Measurements from ENCODE around the gene CEP112.

CEP112 gene

DNA sequence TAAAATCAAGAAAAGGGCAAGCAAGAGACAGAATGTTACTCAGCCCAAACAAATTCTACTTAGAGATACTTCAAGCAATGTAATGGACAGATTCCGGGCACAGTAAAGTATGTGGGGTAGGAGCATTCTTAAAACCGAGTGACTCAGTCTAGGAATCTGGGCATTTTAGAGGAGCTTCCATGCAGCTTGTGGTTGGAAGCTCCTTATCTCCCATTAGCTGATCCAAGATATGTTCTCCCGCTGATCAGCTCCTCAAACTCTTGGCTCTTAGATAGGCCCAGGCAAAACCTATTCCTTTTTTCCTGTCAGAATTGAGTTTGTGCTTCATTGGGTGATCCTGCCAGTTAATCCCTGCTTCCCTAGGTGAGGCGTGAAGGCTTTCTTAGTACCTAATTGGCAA is 303.3 kb downstream of the CEP112 start:
- Histone ChIP-seq H3K36me3 (ENCODE audit: insufficient read depth, low read length) (no peaks in the 10 kb centered on the region), H3K27me3 (ENCODE audit: insufficient read depth, low read length) (no peaks in the 10 kb centered on the region), H3K9me3 (ENCODE audit: low read length) (no peaks in the 10 kb centered on the region), H3K4me3 (ENCODE audit: low read length) (no peak overlapping the region), H3K4me1 (ENCODE audit: insufficient read depth, low read length) (peaks cover 17% of the 10 kb centered on the region), H2AFZ (ENCODE audit: low read depth, low read length) (no peak overlapping the region)

DNA sequence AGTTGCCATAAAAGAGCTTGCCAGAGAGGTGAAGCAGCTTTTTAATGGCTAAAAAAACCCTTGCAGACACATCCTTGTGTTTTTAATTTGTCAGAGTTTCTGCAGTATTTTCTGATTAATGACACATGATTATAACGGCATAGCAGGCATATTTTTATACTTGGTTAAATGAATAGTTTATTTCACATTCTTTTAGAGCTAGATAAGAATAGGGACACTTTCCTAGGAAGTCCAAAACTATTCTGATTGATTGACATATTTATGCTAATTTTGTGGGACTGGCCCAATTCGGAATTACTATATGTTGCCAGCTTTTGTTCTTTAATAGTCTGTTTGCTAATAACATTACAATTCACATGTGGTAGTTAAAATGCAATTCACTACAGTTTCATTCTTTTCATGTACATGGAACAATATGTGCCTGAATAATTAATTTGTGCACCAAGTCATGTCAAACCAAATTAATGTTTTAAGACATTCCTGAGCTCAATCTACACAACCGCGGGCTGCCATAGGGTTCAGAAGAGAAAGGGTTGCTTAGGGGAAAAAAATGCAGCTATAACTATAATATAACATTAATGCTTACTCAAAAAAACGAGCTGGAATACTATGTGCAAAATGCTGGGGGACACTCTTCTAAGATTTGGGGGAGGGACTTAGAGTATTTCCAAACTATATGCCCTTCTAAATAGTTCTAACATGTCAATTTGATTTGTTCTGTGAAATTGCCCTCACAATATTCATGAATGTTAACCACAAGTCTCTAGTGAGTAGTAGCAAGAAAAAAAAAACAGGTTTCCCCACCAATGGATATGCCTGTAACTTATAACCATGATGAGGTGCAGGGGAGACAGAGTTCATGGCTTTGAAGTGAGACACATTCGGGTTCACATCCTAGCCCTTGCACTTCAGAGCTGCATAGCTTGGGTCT is 305.4 kb downstream of the CEP112 start:
- no peaks in the 10 kb centered on the region for H3K36me3 ChIP-seq (ENCODE audit: insufficient read depth, low read length)
- H3K9me3 ChIP-seq (ENCODE audit: low read length): no peaks in the 10 kb centered on the region
- H2AFZ ChIP-seq (ENCODE audit: low read depth, low read length): no peak overlapping the region
- peaks cover 13% of the 10 kb centered on the region for H3K4me1 ChIP-seq (ENCODE audit: insufficient read depth, low read length)
- no peaks in the 10 kb centered on the region for H3K27me3 ChIP-seq (ENCODE audit: insufficient read depth, low read length)
- H3K4me3 ChIP-seq (ENCODE audit: low read length): no peak overlapping the region

DNA sequence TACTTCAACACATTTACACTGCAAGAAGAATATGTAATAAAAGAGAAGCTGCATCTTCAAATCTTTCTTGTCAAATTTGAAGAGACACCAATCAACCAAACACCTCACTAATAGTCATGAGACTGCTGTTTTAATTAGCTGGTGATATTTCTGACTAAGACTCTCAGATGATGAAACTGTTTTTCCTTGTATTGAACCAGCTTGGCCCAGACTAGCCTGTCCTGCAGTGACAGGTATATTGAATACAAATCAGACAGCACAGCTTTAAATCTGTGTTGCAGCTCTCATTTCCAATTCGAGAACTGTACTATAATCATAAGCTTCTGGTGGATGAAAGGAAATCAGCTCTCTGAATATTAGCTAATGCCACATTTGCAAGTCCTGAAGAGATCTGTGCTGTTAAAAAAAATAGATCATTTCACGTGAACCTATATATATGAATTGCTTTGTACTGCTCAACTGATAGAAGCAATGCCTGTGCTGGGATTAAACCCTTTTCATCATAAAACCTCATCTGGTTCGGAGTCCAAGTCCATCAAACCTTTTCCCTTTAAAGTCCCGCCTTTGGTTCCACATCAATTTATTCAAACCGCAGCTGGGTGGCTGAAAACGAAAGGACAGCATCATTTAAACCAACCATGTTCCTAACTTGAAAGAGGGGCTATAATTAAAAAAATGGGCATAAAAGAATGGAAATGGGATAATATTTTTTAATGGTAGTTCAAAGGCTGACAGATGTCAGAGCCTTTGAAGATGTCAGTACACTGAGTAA is 306.2 kb downstream of the CEP112 start:
- no peaks in the 10 kb centered on the region for H3K36me3 ChIP-seq (ENCODE audit: insufficient read depth, low read length)
- H3K9me3 ChIP-seq (ENCODE audit: low read length): no peaks in the 10 kb centered on the region
- peaks cover 9% of the 10 kb centered on the region for H3K4me1 ChIP-seq (ENCODE audit: insufficient read depth, low read length)
- H2AFZ ChIP-seq (ENCODE audit: low read depth, low read length): no peak overlapping the region
- H3K27me3 ChIP-seq (ENCODE audit: insufficient read depth, low read length): no peaks in the 10 kb centered on the region
- no peak overlapping the region for H3K4me3 ChIP-seq (ENCODE audit: low read length)

DNA sequence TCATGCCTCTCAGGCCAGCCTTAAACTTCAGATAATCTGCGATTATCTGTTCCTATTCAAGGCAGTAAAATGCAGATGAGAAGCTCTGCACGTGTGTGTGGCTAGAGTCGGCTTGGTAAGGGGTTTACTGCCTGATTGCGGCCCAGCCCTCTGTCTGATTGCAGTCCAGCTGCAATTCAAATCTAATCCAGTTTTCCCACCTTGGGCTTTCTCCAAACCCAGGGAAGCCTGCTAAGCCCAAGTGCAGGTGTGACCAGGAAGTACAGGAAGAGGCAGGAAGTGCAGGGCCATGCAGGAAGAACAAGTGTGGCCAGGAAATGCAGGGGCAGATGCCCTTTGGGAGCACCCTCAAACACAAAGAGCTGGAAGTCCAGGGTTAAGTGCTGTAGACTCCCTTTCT is 314.9 kb downstream of the CEP112 start:
- H3K4me3 ChIP-seq (ENCODE audit: low read length): no peak overlapping the region
- H3K36me3 ChIP-seq (ENCODE audit: insufficient read depth, low read length): no peaks in the 10 kb centered on the region
- H2AFZ ChIP-seq (ENCODE audit: low read depth, low read length): no peak overlapping the region
- H3K4me1 ChIP-seq (ENCODE audit: insufficient read depth, low read length): no peaks in the 10 kb centered on the region
- H3K27me3 ChIP-seq (ENCODE audit: insufficient read depth, low read length): no peaks in the 10 kb centered on the region
- no peaks in the 10 kb centered on the region for H3K9me3 ChIP-seq (ENCODE audit: low read length)

DNA sequence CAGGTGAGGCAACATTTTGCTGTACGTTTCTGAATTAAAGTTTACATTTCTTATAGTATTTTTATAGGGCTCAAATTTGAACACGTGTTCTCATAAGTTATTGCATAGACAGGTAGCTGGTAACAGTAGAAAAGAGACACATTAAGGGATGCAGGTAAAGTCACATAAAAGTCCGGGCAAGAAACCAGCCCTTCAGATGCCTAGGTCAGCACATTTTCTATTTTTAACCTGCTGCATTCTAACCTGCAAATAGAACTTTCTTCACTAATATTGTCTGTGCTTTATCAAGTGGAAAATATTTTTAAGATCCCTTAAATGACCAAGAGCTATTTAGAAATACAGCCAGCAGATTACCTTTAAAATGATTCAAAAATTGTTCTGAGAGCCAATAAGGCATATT is 323.1 kb downstream of the CEP112 start:
- Histone ChIP-seq H3K27me3 (ENCODE audit: insufficient read depth, low read length) (no peaks in the 10 kb centered on the region), H3K4me3 (ENCODE audit: low read length) (no peak overlapping the region), H3K4me1 (ENCODE audit: insufficient read depth, low read length) (no peaks in the 10 kb centered on the region), H2AFZ (ENCODE audit: low read depth, low read length) (no peak overlapping the region), H3K36me3 (ENCODE audit: insufficient read depth, low read length) (no peaks in the 10 kb centered on the region), H3K9me3 (ENCODE audit: low read length) (peaks cover 12% of the 10 kb centered on the region)

DNA sequence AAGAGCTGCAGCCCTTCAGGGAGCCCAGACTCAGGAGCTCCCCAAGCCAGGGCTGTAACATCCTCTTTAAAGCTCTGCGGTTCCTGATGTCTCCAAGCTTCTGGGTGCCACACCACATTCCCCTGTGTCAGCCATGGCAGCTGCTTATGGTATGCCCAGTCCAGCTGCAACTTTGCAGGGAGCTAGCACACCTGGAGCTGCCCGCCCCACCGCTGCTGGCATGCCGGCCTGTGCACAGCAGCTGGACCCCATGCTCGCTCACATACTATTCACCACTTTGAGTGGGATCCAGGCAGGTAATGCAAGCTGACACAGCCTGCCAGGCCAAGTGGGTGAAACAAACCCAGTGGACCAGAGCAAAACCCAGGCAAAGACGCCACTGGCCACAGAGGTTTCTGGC is 324.9 kb downstream of the CEP112 start:
- Histone ChIP-seq H3K9me3 (ENCODE audit: low read length) (peaks cover 12% of the 10 kb centered on the region), H3K36me3 (ENCODE audit: insufficient read depth, low read length) (no peaks in the 10 kb centered on the region), H3K27me3 (ENCODE audit: insufficient read depth, low read length) (no peaks in the 10 kb centered on the region), H3K4me1 (ENCODE audit: insufficient read depth, low read length) (no peaks in the 10 kb centered on the region), H2AFZ (ENCODE audit: low read depth, low read length) (no peak overlapping the region), H3K4me3 (ENCODE audit: low read length) (no peak overlapping the region)

DNA sequence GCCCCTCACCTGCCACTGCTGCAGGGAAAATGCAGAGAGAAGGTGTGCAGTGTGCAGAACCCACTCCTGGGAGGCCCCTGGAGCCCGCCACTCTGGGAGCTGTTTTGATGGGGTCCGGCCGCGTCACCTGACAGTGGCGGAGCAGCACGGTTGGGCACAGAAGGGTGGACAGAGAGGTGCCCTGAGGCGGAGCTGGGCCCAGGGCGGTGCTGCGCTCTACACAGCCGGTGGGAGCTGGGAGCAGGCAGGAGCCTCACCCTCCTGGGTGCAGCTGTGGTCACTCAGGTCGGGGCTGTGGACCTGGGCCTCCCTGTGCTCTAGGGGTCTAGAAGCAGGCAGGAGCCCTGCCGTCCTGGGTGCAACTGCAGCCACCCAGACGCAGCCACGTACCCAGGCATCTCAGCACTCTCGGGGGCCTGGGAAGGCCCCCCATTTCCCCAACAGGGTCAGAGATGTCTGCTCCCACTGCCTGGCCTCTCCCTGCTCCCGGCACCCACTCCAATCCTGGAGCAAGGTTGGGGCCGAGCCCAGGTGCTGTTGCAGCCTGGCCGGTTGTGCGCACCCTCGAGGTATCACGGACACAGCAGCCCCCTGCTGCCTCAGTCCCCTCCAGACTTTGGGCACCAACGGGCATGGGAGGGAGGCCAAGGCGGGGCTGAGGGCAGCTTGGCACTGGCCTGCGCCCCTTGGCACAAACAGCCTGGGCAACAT is 326.1 kb downstream of the CEP112 start:
- H2AFZ ChIP-seq (ENCODE audit: low read depth, low read length): no peak overlapping the region
- H3K4me3 ChIP-seq (ENCODE audit: low read length): no peak overlapping the region
- H3K36me3 ChIP-seq (ENCODE audit: insufficient read depth, low read length): no peaks in the 10 kb centered on the region
- H3K9me3 ChIP-seq (ENCODE audit: low read length): peaks cover 12% of the 10 kb centered on the region
- H3K27me3 ChIP-seq (ENCODE audit: insufficient read depth, low read length): no peaks in the 10 kb centered on the region
- H3K4me1 ChIP-seq (ENCODE audit: insufficient read depth, low read length): no peaks in the 10 kb centered on the region

DNA sequence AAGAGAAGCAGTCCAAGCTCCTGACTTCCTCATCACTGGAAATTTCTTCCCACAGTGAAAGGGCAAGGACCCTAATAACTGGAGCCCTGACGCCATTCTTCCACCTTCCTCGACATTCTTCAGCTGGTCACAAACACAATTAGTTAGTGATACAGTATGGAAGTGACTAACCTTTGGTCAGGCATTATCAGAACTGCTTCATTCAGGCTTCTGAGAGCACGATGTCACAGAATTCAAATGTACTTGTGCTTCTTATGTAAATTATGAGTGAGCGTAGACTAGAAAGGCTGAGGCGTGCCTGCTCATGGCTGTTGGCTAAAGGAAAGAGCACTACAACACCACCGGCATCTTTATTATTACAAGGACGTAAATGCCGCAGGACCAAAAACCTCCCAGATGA is 327.5 kb downstream of the CEP112 start:
- H2AFZ ChIP-seq (ENCODE audit: low read depth, low read length): no peak overlapping the region
- H3K27me3 ChIP-seq (ENCODE audit: insufficient read depth, low read length): no peaks in the 10 kb centered on the region
- H3K4me1 ChIP-seq (ENCODE audit: insufficient read depth, low read length): no peaks in the 10 kb centered on the region
- H3K4me3 ChIP-seq (ENCODE audit: low read length): no peak overlapping the region
- H3K9me3 ChIP-seq (ENCODE audit: low read length): peaks cover 12% of the 10 kb centered on the region
- H3K36me3 ChIP-seq (ENCODE audit: insufficient read depth, low read length): no peaks in the 10 kb centered on the region

DNA sequence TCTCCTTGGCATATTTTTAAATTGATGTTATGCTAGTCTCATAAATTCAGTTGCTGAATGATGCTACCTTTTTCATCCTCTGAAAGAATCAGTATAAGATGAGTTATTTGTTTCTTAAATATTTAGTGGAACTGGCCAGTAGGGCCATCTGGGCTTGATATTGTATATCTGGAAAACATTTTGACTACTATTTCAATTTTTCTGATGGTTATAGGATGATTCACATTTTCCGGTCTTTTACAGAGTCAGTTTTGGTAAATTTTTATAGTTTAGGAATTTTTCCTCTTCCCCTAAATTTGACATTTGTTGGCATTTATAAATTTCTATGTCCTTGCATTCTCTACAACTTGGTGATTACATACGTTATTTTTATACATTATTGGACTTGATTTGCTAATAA is 334.2 kb downstream of the CEP112 start:
- H3K4me3 ChIP-seq (ENCODE audit: low read length): no peak overlapping the region
- no peaks in the 10 kb centered on the region for H3K4me1 ChIP-seq (ENCODE audit: insufficient read depth, low read length)
- H2AFZ ChIP-seq (ENCODE audit: low read depth, low read length): no peak overlapping the region
- H3K9me3 ChIP-seq (ENCODE audit: low read length): no peaks in the 10 kb centered on the region
- no peaks in the 10 kb centered on the region for H3K36me3 ChIP-seq (ENCODE audit: insufficient read depth, low read length)
- H3K27me3 ChIP-seq (ENCODE audit: insufficient read depth, low read length): no peaks in the 10 kb centered on the region

DNA sequence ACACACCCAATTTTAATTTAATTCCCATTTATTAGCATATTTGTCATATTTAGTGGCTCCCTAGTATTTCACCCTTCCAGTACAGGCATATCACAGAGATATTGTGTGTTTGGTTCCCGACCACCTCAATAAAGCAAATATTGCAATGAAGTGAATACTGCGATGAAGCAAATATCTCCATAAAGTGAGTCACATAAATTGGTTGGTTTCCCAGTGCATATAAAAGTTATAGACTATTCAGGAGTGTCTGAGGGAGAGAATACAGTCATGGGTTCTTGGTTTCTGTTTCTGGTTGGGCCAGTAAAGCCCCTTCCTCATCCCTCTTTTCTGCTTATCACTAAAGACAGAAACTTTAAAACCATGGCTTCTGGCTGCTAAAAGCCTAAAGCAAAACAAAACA is 335.1 kb downstream of the CEP112 start:
- H3K4me3 ChIP-seq (ENCODE audit: low read length): no peak overlapping the region
- H3K9me3 ChIP-seq (ENCODE audit: low read length): no peaks in the 10 kb centered on the region
- H3K4me1 ChIP-seq (ENCODE audit: insufficient read depth, low read length): no peaks in the 10 kb centered on the region
- H2AFZ ChIP-seq (ENCODE audit: low read depth, low read length): no peak overlapping the region
- H3K27me3 ChIP-seq (ENCODE audit: insufficient read depth, low read length): no peaks in the 10 kb centered on the region
- H3K36me3 ChIP-seq (ENCODE audit: insufficient read depth, low read length): no peaks in the 10 kb centered on the region

DNA sequence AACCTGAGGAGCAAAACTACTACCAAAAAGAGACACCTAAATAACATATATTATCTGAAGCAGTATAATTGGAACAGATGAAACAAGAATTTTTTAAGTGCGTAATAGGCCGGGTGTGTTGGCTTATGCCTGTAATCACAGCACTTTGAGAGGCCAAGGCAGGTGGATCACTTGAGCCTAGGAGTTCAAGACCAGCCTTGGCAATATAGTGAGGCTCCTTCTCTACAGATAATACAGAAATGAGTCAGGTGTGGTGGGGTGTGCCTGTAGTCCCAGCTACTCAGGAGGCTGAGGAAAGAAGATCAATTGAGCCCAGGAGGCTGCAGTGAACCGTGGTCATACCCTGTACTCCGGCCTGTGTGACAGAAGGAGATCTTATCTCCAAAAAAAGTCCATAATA is 336.3 kb downstream of the CEP112 start:
- Histone ChIP-seq H3K4me1 (ENCODE audit: insufficient read depth, low read length) (no peaks in the 10 kb centered on the region), H3K27me3 (ENCODE audit: insufficient read depth, low read length) (no peaks in the 10 kb centered on the region), H3K36me3 (ENCODE audit: insufficient read depth, low read length) (peaks cover 3% of the 10 kb centered on the region), H2AFZ (ENCODE audit: low read depth, low read length) (no peak overlapping the region), H3K9me3 (ENCODE audit: low read length) (no peaks in the 10 kb centered on the region), H3K4me3 (ENCODE audit: low read length) (no peak overlapping the region)

DNA sequence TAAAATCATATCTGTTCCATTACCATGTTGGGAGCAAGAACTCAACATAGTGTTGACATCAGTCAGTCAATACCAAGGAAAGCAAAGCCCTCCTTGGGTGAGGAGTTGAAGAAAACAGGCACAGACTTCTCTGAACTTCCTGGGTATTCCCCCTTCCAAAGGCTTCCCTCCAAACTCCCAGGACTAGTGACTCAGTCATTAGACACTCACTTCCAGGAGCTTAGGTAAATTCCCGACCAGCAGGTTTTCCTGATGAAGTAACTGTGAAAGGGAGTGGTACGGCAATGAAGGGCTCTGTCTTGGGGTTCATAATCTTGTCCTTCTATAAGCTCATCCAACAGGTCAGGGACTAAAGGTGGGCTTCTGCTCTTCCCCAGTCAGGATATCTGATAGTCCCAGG is 336.7 kb downstream of the CEP112 start:
- H3K9me3 ChIP-seq (ENCODE audit: low read length): no peaks in the 10 kb centered on the region
- peaks cover 3% of the 10 kb centered on the region for H3K36me3 ChIP-seq (ENCODE audit: insufficient read depth, low read length)
- no peak overlapping the region for H2AFZ ChIP-seq (ENCODE audit: low read depth, low read length)
- H3K27me3 ChIP-seq (ENCODE audit: insufficient read depth, low read length): no peaks in the 10 kb centered on the region
- no peak overlapping the region for H3K4me3 ChIP-seq (ENCODE audit: low read length)
- no peaks in the 10 kb centered on the region for H3K4me1 ChIP-seq (ENCODE audit: insufficient read depth, low read length)

DNA sequence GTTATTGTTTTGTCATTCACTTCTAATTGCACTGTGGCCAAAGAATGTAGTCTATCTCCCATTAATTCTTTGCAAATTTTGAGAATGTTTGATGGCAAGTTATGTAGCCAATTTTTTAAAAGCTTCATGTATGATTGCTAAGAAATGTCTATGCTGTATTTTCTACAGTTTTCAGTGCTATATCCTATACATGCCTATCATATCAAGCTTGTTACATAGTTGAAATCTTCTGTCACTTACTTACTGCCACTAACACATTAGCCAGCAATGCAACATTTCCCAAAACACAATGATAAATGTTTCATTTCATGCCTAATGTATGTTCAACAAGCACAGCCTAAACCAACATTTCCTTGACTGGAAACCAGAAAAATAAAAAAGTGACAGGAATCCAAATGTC is 338.1 kb downstream of the CEP112 start:
- H3K27me3 ChIP-seq (ENCODE audit: insufficient read depth, low read length): no peaks in the 10 kb centered on the region
- H3K4me3 ChIP-seq (ENCODE audit: low read length): no peak overlapping the region
- H3K9me3 ChIP-seq (ENCODE audit: low read length): no peaks in the 10 kb centered on the region
- peaks cover 3% of the 10 kb centered on the region for H3K36me3 ChIP-seq (ENCODE audit: insufficient read depth, low read length)
- H2AFZ ChIP-seq (ENCODE audit: low read depth, low read length): no peak overlapping the region
- H3K4me1 ChIP-seq (ENCODE audit: insufficient read depth, low read length): no peaks in the 10 kb centered on the region
